RWPE1 (cell line): Measurements from ENCODE around the gene ZNF185.

ENCODE experiments used
- CTCF ChIA-PET: fragments of 350-600 bp; sonication (Branson Sonifier 250); formaldehyde crosslinking; extraction: SDS; loops from one replicate; lab custom pipeline; 2021; lab: Yijun Ruan, JAX
- POLR2A ChIA-PET: fragments of 400-600 bp; formaldehyde crosslinking; extraction: SDS; loops from one replicate; lab custom pipeline; 2020; ENCODE audit warnings: antibody characterized with exemption; ENCODE audit not compliant: low non-redundant PET; lab: Yijun Ruan, JAX
- DNase-seq: peaks from one replicate; pipeline ENCODE4 v3.0.0; 2012; ENCODE audit warnings: low spot score
- H3K27ac ChIP-seq: fragments of 450-650 bp; 2 replicates; pipeline ENCODE4 v1.5.1; 2017
- TF ChIP-seq, protein P1 (sequence below): fragments of 450-650 bp; conservative IDR thresholded peaks from 2 replicates; pipeline ENCODE4 v1.5.1; 2017; ENCODE audit warnings: low read depth, mild to moderate bottlenecking

ZNF185 gene

DNA sequence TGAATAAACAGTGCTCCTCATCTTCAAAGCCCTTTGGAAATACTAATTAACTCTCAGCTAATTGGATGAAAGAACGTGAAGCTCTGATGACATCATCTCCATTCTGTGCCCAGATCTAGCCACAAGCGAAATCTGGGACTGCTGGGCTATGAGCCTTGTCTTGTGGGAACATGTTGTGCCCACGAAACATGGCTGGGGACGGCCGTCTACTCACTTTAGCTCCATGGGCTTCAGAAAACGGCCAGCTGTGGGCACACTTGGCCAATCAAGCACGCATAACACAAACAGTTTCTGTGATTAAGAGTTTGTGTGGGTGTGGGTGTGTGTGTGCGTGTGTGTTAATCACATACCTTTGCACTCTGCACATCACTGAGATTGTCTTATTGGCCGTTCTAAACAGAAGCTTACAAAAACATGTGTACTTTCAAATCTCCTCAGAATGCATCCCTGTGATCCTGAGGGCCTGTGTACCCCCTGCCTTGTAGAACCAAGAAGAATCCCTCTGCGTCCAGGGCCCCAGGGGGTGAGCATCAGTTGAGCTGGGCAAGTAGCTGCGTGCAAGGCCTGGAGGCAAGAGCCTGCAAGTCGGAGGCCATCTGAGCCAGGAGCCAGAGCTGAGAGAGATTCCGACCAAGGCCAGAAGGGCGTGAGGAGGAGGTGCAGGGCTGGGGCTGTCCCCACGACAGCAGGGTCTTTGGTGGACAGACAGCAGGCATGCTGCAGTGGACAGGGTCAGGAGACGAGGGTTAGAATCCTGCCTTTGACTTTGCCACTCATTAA lies 18.7 kb upstream of the ZNF185 start:
- DNase-seq: peak; percentile 40
- peak overlapping the region; percentile 85 for H3K27ac ChIP-seq
- ChIA-PET CTCF (interaction anchor here (1.2 kb wide), 1 partner anchor 16 kb away, joined by 5 read pairs; no protein-coding TSS in a partner anchor), POLR2A (no interaction called here)
- TF ChIP-seq, protein P1, sequence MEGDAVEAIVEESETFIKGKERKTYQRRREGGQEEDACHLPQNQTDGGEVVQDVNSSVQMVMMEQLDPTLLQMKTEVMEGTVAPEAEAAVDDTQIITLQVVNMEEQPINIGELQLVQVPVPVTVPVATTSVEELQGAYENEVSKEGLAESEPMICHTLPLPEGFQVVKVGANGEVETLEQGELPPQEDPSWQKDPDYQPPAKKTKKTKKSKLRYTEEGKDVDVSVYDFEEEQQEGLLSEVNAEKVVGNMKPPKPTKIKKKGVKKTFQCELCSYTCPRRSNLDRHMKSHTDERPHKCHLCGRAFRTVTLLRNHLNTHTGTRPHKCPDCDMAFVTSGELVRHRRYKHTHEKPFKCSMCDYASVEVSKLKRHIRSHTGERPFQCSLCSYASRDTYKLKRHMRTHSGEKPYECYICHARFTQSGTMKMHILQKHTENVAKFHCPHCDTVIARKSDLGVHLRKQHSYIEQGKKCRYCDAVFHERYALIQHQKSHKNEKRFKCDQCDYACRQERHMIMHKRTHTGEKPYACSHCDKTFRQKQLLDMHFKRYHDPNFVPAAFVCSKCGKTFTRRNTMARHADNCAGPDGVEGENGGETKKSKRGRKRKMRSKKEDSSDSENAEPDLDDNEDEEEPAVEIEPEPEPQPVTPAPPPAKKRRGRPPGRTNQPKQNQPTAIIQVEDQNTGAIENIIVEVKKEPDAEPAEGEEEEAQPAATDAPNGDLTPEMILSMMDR: no peak

DNA sequence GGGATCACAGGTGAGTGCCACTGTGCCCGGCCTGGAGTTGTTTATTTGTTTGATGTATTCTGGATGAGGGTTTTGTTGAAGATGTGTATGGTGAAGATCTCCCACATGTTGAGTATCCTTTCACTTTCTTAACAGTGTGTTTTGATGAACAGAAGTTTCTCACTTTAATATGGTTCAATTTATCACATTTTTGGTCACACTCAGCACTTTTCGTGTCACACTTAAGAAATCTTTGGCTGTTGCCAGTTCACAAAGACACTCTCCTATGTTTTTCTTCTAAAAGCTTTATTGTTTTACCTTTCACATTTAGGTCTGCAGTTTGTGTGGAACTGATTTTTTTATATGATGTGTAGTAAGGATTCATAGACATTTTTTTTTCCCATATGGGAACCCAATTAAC lies 16.6 kb upstream of the ZNF185 start:
- CTCF ChIA-PET: interaction anchor here (0.5 kb wide), 1 partner anchor 853 kb away, joined by 5 read pairs; no protein-coding TSS in a partner anchor
- POLR2A ChIA-PET: no interaction called here
- DNase-seq: no peak
- TF ChIP-seq, protein P1: no peak
- H3K27ac ChIP-seq: no peak overlapping the region

DNA sequence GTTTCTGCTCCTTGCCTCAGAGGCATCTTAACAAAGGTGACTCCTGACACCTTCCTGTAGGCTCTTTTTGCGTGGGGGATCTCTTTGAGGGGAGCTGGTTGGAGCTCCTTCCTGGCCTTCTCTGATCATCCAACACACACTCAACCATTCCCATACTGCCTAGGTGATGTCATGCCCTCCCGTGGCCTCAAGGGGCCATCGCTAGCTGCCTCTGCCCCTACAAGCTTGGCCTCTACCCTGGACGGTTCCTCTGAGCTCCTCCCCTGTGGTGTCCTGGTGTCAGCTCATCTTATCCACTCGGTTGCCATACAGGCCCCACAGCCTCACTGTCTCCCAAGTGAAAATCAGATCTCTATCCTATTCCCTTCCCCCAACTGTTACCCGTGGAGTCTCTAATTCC lies 13.7 kb upstream of the ZNF185 start:
- TF ChIP-seq, protein P1: no peak
- no peak overlapping the region for H3K27ac ChIP-seq
- no peak for DNase-seq
- ChIA-PET POLR2A (no interaction called here), CTCF (interaction anchor here (0.6 kb wide), 1 partner anchor 21 kb away, joined by 3 read pairs; no protein-coding TSS in a partner anchor)

DNA sequence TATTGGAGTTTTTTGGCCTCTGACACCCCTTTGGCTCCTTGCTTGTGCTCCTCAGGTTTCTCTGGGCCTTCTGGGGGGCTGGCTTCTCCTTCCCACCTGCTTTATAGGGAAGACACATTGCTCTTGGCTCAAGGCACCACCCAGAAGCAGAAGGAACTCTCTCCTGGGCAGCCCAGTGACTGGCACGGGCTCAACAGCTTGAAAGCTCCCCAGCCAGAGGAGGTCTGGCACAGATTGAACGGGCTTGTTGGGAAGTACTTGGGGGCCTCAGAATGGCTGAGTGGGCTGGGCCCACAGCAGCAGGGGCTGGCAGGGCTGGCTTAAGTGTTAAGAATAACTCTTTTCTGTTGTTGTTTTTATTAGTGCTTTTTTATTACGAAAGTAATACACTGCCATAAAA lies 11.2 kb upstream of the ZNF185 start:
- no peak overlapping the region for H3K27ac ChIP-seq
- DNase-seq: no peak
- ChIA-PET CTCF (no interaction called here), POLR2A (no interaction called here)
- TF ChIP-seq, protein P1: no peak

DNA sequence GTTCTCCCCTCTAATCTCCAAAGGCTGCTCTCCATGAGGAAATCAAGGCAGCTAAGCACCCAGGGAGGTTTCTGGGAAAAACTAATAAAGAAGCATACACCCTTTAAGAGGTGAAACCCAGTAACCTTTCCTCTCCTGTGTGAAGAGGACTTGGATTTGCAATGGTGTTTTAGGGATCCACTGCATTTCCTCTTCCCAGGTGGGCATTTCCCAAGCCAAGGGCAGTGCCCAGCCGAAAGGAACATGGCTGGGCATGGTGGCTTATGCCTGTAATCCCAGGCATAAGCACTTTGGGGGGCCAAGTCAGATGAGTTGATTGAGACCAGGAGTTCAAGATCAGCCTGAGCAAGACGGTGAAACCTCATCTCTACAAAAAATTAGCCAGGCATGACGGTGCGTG lies 5.4 kb upstream of the ZNF185 start:
- no peak for DNase-seq
- TF ChIP-seq, protein P1: no peak
- POLR2A ChIA-PET: no interaction called here
- peak overlapping the region; percentile 83; the same call in 1 of the 2 replicates for H3K27ac ChIP-seq
- CTCF ChIA-PET: interaction anchor here (0.6 kb wide), 1 partner anchor 16 kb away, joined by 4 read pairs; no protein-coding TSS in a partner anchor

DNA sequence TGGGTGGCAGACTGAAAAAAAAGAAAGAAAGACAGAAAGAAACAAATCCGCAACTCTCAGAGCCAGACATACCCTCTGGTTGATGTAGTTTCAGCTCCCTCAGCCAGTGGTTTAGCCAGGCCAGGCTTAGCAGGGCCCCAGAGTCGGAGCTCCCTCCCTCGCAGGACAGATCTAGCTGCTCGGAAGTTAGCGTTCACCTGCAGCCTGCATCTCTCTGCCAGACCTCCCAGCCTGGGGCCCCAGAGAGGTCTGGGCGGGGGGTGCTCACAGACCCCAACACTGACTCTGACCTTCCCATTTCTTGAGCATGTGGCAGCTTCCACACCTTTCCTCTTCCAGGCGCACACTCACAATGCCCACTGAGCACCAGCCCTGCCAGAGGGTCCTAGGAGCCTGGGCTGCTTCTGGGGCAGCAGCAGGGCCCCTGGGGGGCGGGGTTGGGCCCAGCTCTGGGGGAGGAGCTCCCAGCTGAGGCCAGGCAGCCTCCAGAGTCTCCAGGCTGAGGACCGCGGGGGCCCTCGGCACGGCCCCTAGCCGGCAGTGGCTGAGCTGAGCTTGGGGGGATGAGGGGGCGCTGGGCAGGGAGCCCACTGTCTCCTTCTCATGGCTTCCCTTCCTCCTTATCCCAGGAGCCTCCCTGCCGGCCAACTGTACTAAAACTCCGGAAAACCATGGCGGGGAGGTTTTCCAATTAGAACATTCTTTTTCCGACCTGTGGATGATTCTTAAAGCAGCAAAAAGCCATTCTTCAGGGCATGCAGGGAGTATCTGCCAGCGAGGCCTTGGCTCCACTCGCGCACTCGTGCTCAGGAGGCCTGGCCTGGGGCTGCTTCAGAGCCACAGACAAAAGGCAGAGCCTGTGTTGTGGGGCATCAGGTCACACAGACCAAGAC lies 4.6 kb upstream of the ZNF185 start:
- DNase-seq: no peak
- H3K27ac ChIP-seq: peak overlapping the region; percentile 83
- ChIA-PET CTCF (interaction anchor here (0.6 kb wide), 1 partner anchor 17 kb away, joined by 4 read pairs; no protein-coding TSS in a partner anchor), POLR2A (no interaction called here)
- TF ChIP-seq, protein P1: no peak
